DND-41 (cell line): ENCODE data around the gene MBOAT1.

Experiments used
- ATAC-seq: fragments of 200-7000 bp; cut with Tn5 transposase; 3 replicates; pipeline ENCODE4 v1.9.1; 2021; ENCODE audit warnings: low read depth; ENCODE audit not compliant: insufficient read depth
- DNase-seq: peaks from one replicate; pipeline ENCODE4 v3.0.0-alpha.2; 2020
- H2AFZ ChIP-seq: 2 replicates; pipeline ENCODE4 v1.6.0; 2012; ENCODE audit warnings: low read depth, low read length
- H3K27ac ChIP-seq: 2 replicates; pipeline ENCODE4 v1.5.1; 2012; ENCODE audit warnings: low read length, inconsistent platforms
- H3K27me3 ChIP-seq: fragments of 200-600 bp; sonication (generic); 2 replicates; pipeline ENCODE4 v1.6.0; 2012; ENCODE audit warnings: low read length, mild to moderate bottlenecking, inconsistent platforms; ENCODE audit not compliant: insufficient read depth, poor library complexity
- H3K36me3 ChIP-seq: 2 replicates; pipeline ENCODE4 v1.5.1; 2012; ENCODE audit warnings: low read length, inconsistent platforms; ENCODE audit not compliant: insufficient read depth
- H3K4me1 ChIP-seq: 2 replicates; pipeline ENCODE4 v1.5.1; 2012; ENCODE audit warnings: mild to moderate bottlenecking, low read length; ENCODE audit not compliant: insufficient read depth
- H3K4me2 ChIP-seq: 2 replicates; pipeline ENCODE4 v1.6.0; 2012; ENCODE audit warnings: mild to moderate bottlenecking, moderate library complexity, low read length, inconsistent platforms; ENCODE audit not compliant: insufficient read depth
- H3K4me3 ChIP-seq, 2 experiments: fragments of 200-600 bp in 1 of 2; shearing (Covaris generic) in 1 of 2; 2 replicates each; pipeline ENCODE4 v1.5.1; 2012 to 2016; ENCODE audit warnings: inconsistent platforms in 2 of 2, low read length in 2 of 2, mild to moderate bottlenecking in 2 of 2, low read depth in 1 of 2, moderate library complexity in 1 of 2
- H3K79me2 ChIP-seq: 2 replicates; pipeline ENCODE4 v1.6.0; 2012; ENCODE audit warnings: low read length, inconsistent platforms; ENCODE audit not compliant: insufficient read depth
- H3K9ac ChIP-seq: 2 replicates; pipeline ENCODE4 v1.6.0; 2012; ENCODE audit warnings: low read depth, mild to moderate bottlenecking, inconsistent platforms, low read length, moderate library complexity
- H3K9me3 ChIP-seq: 2 replicates; pipeline ENCODE4 v1.5.1; 2012; ENCODE audit warnings: low read length, moderate library complexity, mild to moderate bottlenecking, inconsistent platforms; ENCODE audit not compliant: insufficient read depth, severe bottlenecking
- H4K20me1 ChIP-seq: 2 replicates; pipeline ENCODE4 v1.6.0; 2012; ENCODE audit warnings: low read length; ENCODE audit not compliant: insufficient read depth
- CTCF ChIP-seq: IDR thresholded peaks from 2 replicates; pipeline ENCODE4 v1.5.1; 2012; ENCODE audit warnings: borderline replicate concordance, low read length, moderate library complexity, mild to moderate bottlenecking; ENCODE audit not compliant: poor library complexity, severe bottlenecking; ENCODE audit errors: extremely low read depth
- EZH2 ChIP-seq: IDR thresholded peaks from 3 replicates; pipeline ENCODE4 v1.6.1; 2012; ENCODE audit warnings: borderline replicate concordance, low read depth, mild to moderate bottlenecking, moderate library complexity, low read length, inconsistent platforms; ENCODE audit not compliant: severe bottlenecking

The MBOAT1 gene

GRCh38 chr6:20104696-20105095 is 107.6 kb downstream of the MBOAT1 start:
- H3K9me3 ChIP-seq = no peaks in the 10 kb centered on the region

GRCh38 chr6:20102397-20103073 is 109.7 kb downstream of the MBOAT1 start:
- H3K4me1 ChIP-seq = no peaks in the 10 kb centered on the region
- H3K27ac ChIP-seq = no peak overlapping the region
- TF ChIP-seq EZH2 (no peak), CTCF (no peak)
- no peak overlapping the region for H2AFZ ChIP-seq
- DNase-seq (no peak), ATAC-seq (no peak)
- peaks cover 53% of the 10 kb centered on the region for H3K36me3 ChIP-seq
- no peaks in the 10 kb centered on the region for H3K79me2 ChIP-seq
- H3K9me3 ChIP-seq = no peaks in the 10 kb centered on the region
- no peak overlapping the region for H3K9ac ChIP-seq
- H3K4me2 ChIP-seq = no peak overlapping the region
- no peak overlapping the region for H3K4me3 ChIP-seq
- no peaks in the 10 kb centered on the region for H4K20me1 ChIP-seq
- no peaks in the 10 kb centered on the region for H3K27me3 ChIP-seq

More at GRCh38 chr6:20104696-20105095, 107.6 kb downstream of the MBOAT1 start:
- Histone ChIP-seq H3K4me2 (no peak overlapping the region), H3K27me3 (no peaks in the 10 kb centered on the region), H3K9ac (no peak overlapping the region), H3K79me2 (no peaks in the 10 kb centered on the region), H4K20me1 (no peaks in the 10 kb centered on the region), H3K36me3 (peaks cover 71% of the 10 kb centered on the region), H3K4me3 (no peak overlapping the region), H2AFZ (no peak overlapping the region), H3K4me1 (no peaks in the 10 kb centered on the region), H3K27ac (no peak overlapping the region)
- TF ChIP-seq EZH2 = no peak
- no peak for TF ChIP-seq CTCF
- no peak for DNase-seq
- no peak for ATAC-seq

- ATAC-seq (no peak), DNase-seq (no peak)
- Histone ChIP-seq H3K27me3 (no peaks in the 10 kb centered on the region), H3K9ac (no peak overlapping the region), H3K36me3 (peaks cover 32% of the 10 kb centered on the region), H3K4me2 (no peak overlapping the region), H3K4me1 (no peaks in the 10 kb centered on the region), H4K20me1 (no peaks in the 10 kb centered on the region), H2AFZ (no peak overlapping the region), H3K27ac (no peak overlapping the region), H3K79me2 (no peaks in the 10 kb centered on the region), H3K9me3 (no peaks in the 10 kb centered on the region), H3K4me3 (no peak overlapping the region)
- TF ChIP-seq EZH2 (no peak), CTCF (no peak)
Observed at GRCh38 chr6:20099156-20099555, 113.1 kb downstream of the MBOAT1 start.
